ENCODE data around the gene NR3C2.
A peak's percentile ranks its signal among the peaks of the same experiment; 100 is the strongest.
"Not testable (repeated sequence)": the region's sequence is repeated elsewhere in the genome, so short reads cannot be mapped to it uniquely, and the experiment has no call there.

NR3C2 gene

GRCh38 chr4:148364525-148364924 lies 77.7 kb downstream of the NR3C2 start:
- DNase-seq, result no peak

DNA sequence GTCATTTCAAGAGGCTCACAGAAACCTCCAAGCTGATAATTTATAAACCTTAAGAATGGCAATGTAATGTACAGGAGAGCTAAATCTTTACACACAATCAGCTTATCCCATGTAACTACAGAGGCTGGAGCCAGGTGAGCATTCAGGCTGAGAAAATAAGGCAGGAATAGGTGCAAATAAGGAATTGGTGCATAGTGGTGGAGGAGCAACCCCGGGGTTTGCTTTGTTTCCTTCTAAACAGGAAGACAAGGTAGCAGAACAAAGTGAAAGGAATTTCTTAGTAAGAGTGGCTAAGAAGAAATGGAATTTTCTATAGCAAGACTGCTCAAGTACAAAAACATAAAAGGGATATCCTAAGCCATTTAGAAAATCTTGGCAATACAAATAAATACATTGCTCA lies 82.4 kb downstream of the NR3C2 start:
- DNase-seq, result no peak

GRCh38 chr4:148355442-148356123 lies 86.6 kb downstream of the NR3C2 start:
- DNase-seq, result peak; percentile 8

DNA sequence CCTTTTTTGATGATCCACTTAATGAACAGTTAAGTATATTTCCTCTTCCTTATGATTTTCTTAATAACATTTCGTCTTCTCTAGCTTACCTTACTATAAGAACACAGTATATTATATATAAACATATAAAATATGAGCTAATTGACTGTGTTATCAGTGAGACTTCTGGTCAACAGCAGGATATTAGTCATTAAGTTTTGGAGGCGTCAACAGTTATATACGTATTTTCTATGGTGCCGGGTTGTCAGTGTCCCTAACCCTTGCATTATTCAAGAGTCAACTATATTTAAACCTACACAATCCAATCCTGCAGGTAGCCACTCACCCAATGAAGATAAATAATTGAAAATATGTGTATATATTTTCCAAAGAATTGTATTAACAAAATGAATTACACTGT lies 88.0 kb downstream of the NR3C2 start:
- DNase-seq, result no peak

DNA sequence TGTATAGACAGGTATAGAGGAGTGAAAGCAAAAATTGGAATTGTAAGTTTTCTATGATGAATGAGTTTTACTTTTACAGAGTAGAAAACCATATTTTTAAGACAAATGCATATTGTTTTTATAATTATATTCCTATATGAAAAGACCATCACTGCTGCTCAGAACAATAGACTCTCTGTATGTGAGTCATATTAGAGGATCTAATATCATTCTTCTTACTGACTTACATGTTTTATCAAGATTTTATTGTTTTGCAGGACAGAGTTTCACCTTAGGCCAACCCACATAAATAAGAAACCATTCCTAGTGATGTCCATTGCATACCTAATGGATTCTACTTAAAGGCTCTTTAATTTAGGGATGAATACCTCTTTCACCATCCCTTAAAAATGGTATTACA lies 88.6 kb downstream of the NR3C2 start:
- DNase-seq, result no peak

GRCh38 chr4:148349153-148349552 lies 93.1 kb downstream of the NR3C2 start:
- DNase-seq, result no peak

- DNase-seq, result no peak
Measured at GRCh38 chr4:148346657-148347056, 95.6 kb downstream of the NR3C2 start.

DNA sequence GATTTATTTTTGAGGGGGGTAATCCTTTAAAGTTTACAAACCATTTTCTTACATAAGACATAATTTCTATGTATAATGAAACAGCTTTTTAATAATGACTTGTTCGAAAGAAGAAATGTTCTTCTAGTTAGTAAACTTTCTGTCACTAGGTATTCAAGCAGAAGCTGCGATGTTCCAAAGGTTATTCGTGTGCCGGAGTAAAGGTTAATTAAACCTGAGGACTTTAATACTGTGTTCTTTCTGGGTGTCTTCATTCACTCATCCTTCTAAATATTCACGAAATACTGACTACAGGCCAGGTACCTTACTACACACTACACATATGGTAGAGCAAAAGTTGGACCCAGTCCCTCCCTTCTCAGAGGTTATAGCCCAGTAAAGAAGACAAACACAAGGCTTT lies 96.7 kb downstream of the NR3C2 start:
- DNase-seq, result no peak

GRCh38 chr4:148344941-148345340 lies 97.3 kb downstream of the NR3C2 start:
- no peak for DNase-seq

GRCh38 chr4:148344352-148344751 lies 97.9 kb downstream of the NR3C2 start:
- no peak for DNase-seq

- DNase-seq, result no peak
Measured at GRCh38 chr4:148341980-148342800, 100.0 kb downstream of the NR3C2 start.

DNA sequence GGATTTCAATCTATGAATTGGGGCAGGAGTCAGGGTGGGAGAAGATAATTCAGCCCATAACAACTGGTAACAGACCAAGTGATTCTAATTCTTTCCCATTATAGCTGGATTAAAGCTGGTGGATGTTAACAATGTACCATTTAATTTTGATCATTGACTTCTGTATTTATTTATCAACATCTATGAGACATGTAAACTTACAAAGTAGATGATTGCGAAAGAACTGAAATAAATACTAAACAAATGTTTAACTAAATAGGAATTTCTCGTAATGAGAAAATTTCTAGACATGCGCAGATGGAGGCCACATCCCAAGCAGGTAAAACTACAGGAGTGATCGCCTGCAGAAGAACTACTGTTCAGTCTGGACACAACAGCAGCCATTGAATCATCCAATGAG lies 107.1 kb downstream of the NR3C2 start:
- DNase-seq, result no peak

- DNase-seq, result no peak
Measured at GRCh38 chr4:148333265-148333664, 108.9 kb downstream of the NR3C2 start.

- DNase-seq, result no peak
Measured at GRCh38 chr4:148332486-148332885, 109.7 kb downstream of the NR3C2 start.

DNA sequence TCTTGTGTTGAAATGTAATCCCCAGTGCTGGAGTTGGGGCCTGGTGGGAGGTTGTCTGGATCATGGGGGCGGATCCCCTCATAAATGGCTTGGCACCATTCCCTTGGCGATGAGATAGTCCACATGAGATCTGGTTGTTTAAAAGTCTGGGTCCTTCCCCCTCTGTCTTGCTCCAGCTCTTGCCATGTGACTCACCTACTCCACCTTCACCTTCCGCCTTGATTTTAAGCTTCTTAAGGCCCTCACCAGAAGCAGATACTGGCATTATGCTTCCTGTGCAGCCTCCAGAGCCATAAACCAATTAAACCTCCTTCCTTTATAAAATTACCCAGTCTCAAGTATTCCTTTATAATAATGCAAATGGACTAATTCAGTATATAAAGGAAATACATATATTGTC lies 111.5 kb downstream of the NR3C2 start:
- no peak for DNase-seq

DNA sequence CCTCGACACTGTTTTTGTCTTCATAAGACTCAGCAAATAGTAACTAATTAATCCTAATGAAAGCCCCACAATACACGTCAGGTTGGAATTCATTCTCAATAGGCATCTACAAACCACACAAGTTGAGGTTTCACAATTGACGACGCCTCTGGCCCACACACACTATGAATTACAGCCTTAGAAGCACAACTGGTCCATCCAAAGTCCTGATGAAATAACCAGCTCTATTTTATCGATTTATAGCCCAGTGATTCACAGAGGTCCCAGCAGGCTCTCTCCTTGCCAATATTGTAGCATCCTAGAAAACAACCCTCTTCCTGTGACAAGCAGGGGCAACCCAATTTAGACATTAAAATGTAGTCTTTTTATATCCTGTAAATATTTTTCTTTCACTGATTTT lies 112.1 kb downstream of the NR3C2 start:
- DNase-seq, result no peak

DNA sequence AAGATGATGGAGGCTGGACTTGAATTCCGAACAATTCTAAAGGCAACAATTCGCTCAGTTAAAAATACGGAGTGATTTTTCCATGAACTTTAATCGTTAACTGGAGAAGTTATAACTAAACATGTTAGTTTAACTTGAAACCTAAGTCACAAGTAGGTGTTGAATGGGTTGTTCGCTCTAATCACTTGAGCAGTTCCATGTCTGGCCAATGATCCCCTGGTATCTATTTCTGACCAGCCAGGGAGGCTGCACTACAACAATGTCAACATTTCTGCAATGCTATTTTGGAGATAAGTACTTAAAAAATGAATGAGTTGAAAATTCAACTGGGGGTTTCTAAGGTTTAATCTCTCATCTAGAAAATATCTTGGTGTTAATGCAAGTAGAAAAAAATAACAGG lies 112.5 kb downstream of the NR3C2 start:
- no peak for DNase-seq

DNA sequence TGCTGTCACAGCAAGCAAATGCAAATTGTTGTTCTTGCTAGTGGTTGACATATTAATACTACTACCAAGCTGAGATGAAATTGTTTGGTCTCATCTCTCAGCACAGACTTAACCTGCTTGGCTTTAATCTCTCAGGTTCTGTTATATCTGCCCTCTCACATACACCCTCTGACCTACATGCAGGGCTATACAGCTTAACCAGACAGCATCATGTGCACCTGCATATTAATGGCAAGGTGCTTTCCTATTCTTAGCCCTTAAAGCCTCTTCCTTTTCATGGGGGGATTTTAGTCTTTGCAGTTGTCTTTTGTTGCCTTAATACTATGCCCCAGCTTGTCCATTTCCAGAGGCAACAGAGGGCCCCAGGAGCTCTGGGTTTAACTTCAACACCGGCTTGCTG lies 114.5 kb downstream of the NR3C2 start:
- no peak for DNase-seq

- DNase-seq, result not testable (repeated sequence)
Measured at GRCh38 chr4:148323316-148323715, 118.9 kb downstream of the NR3C2 start.

GRCh38 chr4:148315049-148315448 lies 127.2 kb downstream of the NR3C2 start:
- DNase-seq, result no peak

DNA sequence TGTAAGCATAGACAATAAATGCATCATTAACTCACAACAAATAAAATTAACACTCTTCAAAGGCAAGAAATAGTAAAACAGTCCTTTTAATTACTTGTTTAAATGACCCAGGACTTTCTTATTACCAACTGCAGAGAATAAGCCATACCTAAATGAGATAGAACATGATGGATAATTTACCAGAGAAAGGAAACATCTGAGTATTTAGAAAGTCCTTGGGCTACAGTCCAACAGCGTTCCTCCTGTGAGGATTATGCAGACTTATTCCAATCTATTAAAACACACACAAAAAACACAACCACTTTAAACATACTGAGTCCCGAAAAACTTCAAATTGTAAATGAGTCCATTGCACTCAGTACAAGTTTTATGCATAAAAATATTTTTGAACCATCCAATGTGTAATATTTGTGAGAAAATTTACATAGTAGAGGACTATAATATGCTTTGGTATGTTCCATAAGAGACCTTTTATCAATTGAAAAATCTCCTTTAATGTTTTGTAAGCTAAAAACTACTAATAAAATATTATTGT lies 129.2 kb downstream of the NR3C2 start:
- no peak for DNase-seq

- DNase-seq, result no peak
Measured at GRCh38 chr4:148311526-148311925, 130.7 kb downstream of the NR3C2 start.

- no peak for DNase-seq
Measured at GRCh38 chr4:148310756-148311155, 131.5 kb downstream of the NR3C2 start.

DNA sequence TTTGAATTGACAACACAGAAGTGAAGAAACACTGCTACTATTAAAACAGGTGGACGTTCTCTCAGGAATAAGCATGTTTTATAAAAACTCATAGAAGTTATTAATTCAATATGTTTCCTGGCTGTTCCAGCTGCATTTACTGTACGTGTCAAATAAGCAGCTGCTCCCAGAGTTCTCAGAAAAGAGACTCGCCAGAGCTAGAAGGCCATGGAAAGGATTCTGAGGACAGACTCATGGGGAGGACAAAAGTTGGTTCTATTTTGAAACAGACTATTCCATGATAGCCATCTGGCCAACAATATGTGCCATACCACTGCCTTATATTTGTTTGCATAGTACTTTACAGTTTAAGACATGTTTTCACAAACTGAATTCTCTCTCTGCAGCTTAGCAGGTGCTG lies 136.5 kb downstream of the NR3C2 start:
- no peak for DNase-seq

All from CD4-positive, alpha-beta T cell treated with Interleukin-17A for 4 hours (primary cell).